Right kidney (tissue), 9 donors: ENCODE results near the gene TBC1D3I.
"Not testable (repeated sequence)": the region's sequence is repeated elsewhere in the genome, so short reads cannot be mapped to it uniquely, and the experiment has no call there.

Experiments used
- DNase-seq: peaks from one replicate; pipeline ENCODE4 v3.0.0-alpha.2; 2016
- long read RNA-seq, 8 donors: transcript quantifications; one replicate each; lab custom pipeline, GENCODE V29; 2026

Gene TBC1D3I
- long read RNA-seq, donor 1, partial matches to known transcripts, result 5 of 5 reads
- long read RNA-seq, donor 1, other reads (novel, unspliced or antisense), result 0 of 5 reads
- long read RNA-seq, donor 2, result 0 reads
- long read RNA-seq, donor 3, result 0 reads
- long read RNA-seq, donor 4, result 0 reads
- long read RNA-seq, donor 5, result 0 reads
- long read RNA-seq, donor 6, result 0 reads
- long read RNA-seq, donor 7, result 0 reads
- long read RNA-seq, donor 8, result 0 reads

- DNase-seq, result not testable (repeated sequence)
Observed at GRCh38 chr17:36264470-36264869, at the start of gene TBC1D3I. Gene TBC1D3I (minus strand): TSS chr17:36264570. CDS start chr17:36262985, 1,585 bp downstream.

- not testable (repeated sequence) for DNase-seq
Observed at GRCh38 chr17:36295161-36295560, 30.8 kb upstream of the TBC1D3I start.

- not testable (repeated sequence) for DNase-seq
Observed at GRCh38 chr17:36289965-36290612, 25.7 kb upstream of the TBC1D3I start.

GRCh38 chr17:36284219-36284618 is 19.8 kb upstream of the TBC1D3I start:
- not testable (repeated sequence) for DNase-seq

GRCh38 chr17:36283256-36283655 is 18.9 kb upstream of the TBC1D3I start:
- DNase-seq, result not testable (repeated sequence)

GRCh38 chr17:36242046-36242445 is 22.3 kb downstream of the TBC1D3I start:
- not testable (repeated sequence) for DNase-seq

GRCh38 chr17:36229644-36230043 is 34.7 kb downstream of the TBC1D3I start:
- not testable (repeated sequence) for DNase-seq

- not testable (repeated sequence) for DNase-seq
Observed at GRCh38 chr17:36222967-36223366, 41.4 kb downstream of the TBC1D3I start.

- DNase-seq, result not testable (repeated sequence)
Observed at GRCh38 chr17:36221581-36222100, 42.7 kb downstream of the TBC1D3I start.

GRCh38 chr17:36220737-36221580 is 43.4 kb downstream of the TBC1D3I start:
- DNase-seq, result not testable (repeated sequence)

- not testable (repeated sequence) for DNase-seq
Observed at GRCh38 chr17:36219556-36219955, 44.8 kb downstream of the TBC1D3I start.

- DNase-seq, result not testable (repeated sequence)
Observed at GRCh38 chr17:36215406-36216308, 48.7 kb downstream of the TBC1D3I start.

GRCh38 chr17:36214918-36215317 is 49.5 kb downstream of the TBC1D3I start:
- DNase-seq, result no peak

- DNase-seq, result no peak
Observed at GRCh38 chr17:36213695-36214094, 50.7 kb downstream of the TBC1D3I start.

GRCh38 chr17:36212966-36213365 is 51.4 kb downstream of the TBC1D3I start:
- DNase-seq, result no peak

- DNase-seq, result no peak
Observed at GRCh38 chr17:36212272-36212605, 52.1 kb downstream of the TBC1D3I start.

GRCh38 chr17:36211484-36212271 is 52.7 kb downstream of the TBC1D3I start:
- DNase-seq, result not testable (repeated sequence)

GRCh38 chr17:36210439-36211211 is 53.7 kb downstream of the TBC1D3I start, which contains the start of gene CCL4L2:
Gene CCL4L2 (plus strand): TSS chr17:36211063.
- DNase-seq, result not testable (repeated sequence)

GRCh38 chr17:36209575-36209974 is 54.8 kb downstream of the TBC1D3I start:
- DNase-seq, result no peak

GRCh38 chr17:36207383-36207782 is 57.0 kb downstream of the TBC1D3I start:
- not testable (repeated sequence) for DNase-seq
